ENCODE measurements around the gene COL5A1. TPM values are rescaled to one million over a fixed set of nuclear protein-coding genes. Genes with fewer than 3 reads are reported as not detected.

The COL5A1 gene
- total RNA-seq, 1 donor from 2014 or later: 99.6 TPM

DNA sequence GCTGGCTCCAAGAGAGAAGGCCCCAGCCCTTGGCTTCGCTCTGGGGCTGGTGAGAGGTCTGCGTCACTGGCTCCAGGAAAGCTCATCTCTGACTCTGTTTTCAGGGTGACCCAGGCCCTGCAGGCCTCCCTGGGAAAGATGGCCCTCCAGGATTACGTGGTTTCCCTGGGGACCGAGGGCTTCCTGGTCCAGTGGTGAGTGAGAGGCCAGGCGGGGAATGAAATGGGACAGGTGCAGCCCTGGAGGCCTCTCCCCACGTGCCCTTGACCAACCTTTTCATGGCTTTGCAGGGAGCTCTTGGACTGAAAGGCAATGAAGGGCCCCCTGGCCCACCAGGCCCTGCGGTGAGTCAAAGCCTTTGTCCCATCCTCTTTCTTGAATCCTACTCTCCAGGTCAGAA lies 163.3 kb downstream of the COL5A1 start:
- peaks cover 29 to 47% of the 10 kb centered on the region in 2 donors for H3K36me3 ChIP-seq
- H3K27ac ChIP-seq: no peak overlapping the region
- TF ChIP-seq, protein P1, sequence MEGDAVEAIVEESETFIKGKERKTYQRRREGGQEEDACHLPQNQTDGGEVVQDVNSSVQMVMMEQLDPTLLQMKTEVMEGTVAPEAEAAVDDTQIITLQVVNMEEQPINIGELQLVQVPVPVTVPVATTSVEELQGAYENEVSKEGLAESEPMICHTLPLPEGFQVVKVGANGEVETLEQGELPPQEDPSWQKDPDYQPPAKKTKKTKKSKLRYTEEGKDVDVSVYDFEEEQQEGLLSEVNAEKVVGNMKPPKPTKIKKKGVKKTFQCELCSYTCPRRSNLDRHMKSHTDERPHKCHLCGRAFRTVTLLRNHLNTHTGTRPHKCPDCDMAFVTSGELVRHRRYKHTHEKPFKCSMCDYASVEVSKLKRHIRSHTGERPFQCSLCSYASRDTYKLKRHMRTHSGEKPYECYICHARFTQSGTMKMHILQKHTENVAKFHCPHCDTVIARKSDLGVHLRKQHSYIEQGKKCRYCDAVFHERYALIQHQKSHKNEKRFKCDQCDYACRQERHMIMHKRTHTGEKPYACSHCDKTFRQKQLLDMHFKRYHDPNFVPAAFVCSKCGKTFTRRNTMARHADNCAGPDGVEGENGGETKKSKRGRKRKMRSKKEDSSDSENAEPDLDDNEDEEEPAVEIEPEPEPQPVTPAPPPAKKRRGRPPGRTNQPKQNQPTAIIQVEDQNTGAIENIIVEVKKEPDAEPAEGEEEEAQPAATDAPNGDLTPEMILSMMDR (IDR thresholded peaks at IDR 0.05): no peak
- no peaks in the 10 kb centered on the region for H3K27me3 ChIP-seq
- H3K9me3 ChIP-seq: no peaks in the 10 kb centered on the region
- intact Hi-C loops (cut with DNase I): no loop called here
- peaks cover 8 to 12% of the 10 kb centered on the region in 2 donors for H3K4me1 ChIP-seq
- no peak for DNase-seq (ENCODE audit: low spot score in 2 of 2)
- no peak overlapping the region for H3K4me3 ChIP-seq

DNA sequence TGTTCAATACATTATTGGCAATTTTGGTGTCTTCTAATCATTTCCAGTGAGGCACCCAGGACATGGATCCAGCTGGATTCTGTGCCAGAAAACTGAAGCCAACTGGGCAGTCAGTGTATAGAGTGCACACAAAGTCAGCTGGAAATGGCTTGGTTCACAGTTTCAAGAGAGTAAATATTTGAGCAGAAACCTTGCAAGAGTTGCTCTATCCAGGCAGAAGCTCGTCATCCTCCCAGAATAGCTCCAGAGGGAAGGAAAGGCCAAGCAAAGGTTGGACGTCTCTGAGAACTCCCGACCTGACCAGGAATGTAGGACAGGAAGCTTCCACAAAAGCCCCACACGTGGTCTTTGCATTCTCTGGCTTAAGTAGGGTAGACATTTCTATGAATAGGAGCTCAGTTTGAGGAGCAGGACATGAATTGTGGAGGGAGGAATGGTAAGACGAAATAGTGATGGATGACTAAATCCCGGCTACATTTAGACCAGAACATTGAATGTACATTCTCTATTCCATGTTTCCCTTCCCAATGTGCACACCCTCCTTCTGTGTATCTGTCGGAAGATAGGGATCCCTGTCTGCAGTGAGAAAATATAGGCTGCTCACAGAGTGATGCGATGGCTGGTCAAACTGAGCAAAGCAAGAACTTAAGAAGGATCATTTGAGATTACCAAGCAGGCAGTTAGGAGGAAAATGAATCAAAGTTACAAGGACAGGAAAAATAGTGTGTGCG lies 166.3 kb downstream of the COL5A1 start:
- intact Hi-C loops (cut with DNase I): no loop called here
- no peak for DNase-seq (ENCODE audit: low spot score in 2 of 2)
- peak overlapping the region; percentile 53 to 60 for H3K27ac ChIP-seq
- H3K4me3 ChIP-seq: no peak overlapping the region
- H3K9me3 ChIP-seq: no peaks in the 10 kb centered on the region
- H3K27me3 ChIP-seq: no peaks in the 10 kb centered on the region
- H3K36me3 ChIP-seq: peaks cover 37 to 63% of the 10 kb centered on the region in 2 donors
- H3K4me1 ChIP-seq: peaks cover 8 to 12% of the 10 kb centered on the region in 2 donors
- TF ChIP-seq, protein P1 (IDR thresholded peaks at IDR 0.05): no peak

DNA sequence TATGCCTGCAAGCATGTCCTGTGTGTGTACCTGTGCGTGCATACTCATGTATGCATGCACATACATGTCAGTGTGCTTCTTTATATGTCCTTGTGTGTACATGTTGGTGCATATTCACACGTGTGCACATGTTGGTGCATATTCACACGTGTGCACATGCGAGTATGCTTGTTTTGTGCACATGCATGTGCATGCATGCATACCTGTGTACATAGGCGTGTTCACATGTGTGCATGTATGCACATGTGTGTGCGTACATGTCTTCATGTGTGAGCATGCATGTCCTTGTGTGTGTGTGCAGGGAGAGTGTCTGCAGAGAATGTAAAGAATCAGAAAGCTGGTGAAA lies 166.8 kb downstream of the COL5A1 start:
- Histone ChIP-seq H3K27ac (no peak overlapping the region), H3K27me3 (no peaks in the 10 kb centered on the region), H3K9me3 (no peaks in the 10 kb centered on the region), H3K4me1 (peaks cover 8 to 12% of the 10 kb centered on the region in 2 donors), H3K36me3 (peaks cover 38 to 62% of the 10 kb centered on the region in 2 donors), H3K4me3 (no peak overlapping the region)
- no peak for DNase-seq (ENCODE audit: low spot score in 2 of 2)
- TF ChIP-seq, protein P1 (IDR thresholded peaks at IDR 0.05): no peak
- intact Hi-C loops (cut with DNase I): no loop called here

DNA sequence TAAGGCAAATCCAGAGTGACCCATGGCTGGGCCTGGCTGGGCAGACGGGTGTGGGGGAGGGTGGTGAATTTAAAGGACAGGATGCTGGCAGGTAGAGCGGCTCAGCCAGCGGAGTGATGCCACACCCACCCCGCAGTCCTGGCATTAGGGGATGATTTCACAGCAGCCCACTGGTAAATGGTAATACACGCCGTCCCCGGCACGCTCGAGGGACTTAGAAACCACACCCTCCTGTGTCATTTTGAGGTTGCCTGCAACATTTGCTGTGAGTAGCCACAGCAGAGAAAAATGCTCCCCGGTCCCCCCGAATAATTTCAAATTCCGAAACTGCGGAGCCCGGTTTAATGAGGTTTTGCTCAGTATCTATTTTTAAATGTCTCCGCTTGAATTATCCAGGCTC lies 167.7 kb downstream of the COL5A1 start:
- no peak overlapping the region for H3K4me3 ChIP-seq
- no peak overlapping the region for H3K27ac ChIP-seq
- intact Hi-C loops (cut with DNase I): no loop called here
- TF ChIP-seq, protein P1 (IDR thresholded peaks at IDR 0.05): no peak
- DNase-seq (ENCODE audit: low spot score in 2 of 2): no peak
- peaks cover 8 to 12% of the 10 kb centered on the region in 2 donors for H3K4me1 ChIP-seq
- H3K36me3 ChIP-seq: peaks cover 46 to 69% of the 10 kb centered on the region in 2 donors
- H3K9me3 ChIP-seq: no peaks in the 10 kb centered on the region
- no peaks in the 10 kb centered on the region for H3K27me3 ChIP-seq

DNA sequence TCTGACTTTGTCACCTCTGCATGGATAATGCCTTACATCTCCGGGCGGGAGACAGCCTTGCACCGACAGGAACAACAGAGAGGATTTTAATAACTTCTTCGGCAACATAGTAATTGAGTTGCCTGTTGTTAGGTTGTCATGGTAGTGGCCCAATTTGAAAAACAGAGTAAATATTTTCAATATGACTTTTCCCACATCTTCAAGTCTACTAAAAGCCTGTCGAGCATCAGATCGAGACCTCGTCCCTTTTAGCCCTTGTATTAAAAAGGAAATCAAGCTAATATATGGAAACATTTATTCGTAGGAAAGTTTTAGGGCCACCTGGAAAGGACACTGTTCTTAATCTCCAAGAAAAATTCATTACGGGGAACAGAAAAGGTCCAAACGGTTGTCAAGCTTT lies 168.2 kb downstream of the COL5A1 start:
- Histone ChIP-seq H3K27me3 (no peaks in the 10 kb centered on the region), H3K4me3 (no peak overlapping the region), H3K36me3 (peaks cover 46 to 69% of the 10 kb centered on the region in 2 donors), H3K4me1 (peaks cover 8 to 12% of the 10 kb centered on the region in 2 donors), H3K9me3 (no peaks in the 10 kb centered on the region), H3K27ac (no peak overlapping the region)
- TF ChIP-seq, protein P1 (IDR thresholded peaks at IDR 0.05): no peak
- DNase-seq (ENCODE audit: low spot score in 2 of 2): no peak
- intact Hi-C loops (cut with DNase I): no loop called here
